CD4-positive, alpha-beta T cell treated with Interleukin-4 for 4 hours (primary cell): ENCODE measurements around the gene IL24.
A peak's percentile ranks its signal among the peaks of the same experiment; 100 is the strongest.

Experiments
- DNase-seq: peaks from one replicate; pipeline ENCODE4 v3.0.0-alpha.2; 2020

IL24 gene

DNA sequence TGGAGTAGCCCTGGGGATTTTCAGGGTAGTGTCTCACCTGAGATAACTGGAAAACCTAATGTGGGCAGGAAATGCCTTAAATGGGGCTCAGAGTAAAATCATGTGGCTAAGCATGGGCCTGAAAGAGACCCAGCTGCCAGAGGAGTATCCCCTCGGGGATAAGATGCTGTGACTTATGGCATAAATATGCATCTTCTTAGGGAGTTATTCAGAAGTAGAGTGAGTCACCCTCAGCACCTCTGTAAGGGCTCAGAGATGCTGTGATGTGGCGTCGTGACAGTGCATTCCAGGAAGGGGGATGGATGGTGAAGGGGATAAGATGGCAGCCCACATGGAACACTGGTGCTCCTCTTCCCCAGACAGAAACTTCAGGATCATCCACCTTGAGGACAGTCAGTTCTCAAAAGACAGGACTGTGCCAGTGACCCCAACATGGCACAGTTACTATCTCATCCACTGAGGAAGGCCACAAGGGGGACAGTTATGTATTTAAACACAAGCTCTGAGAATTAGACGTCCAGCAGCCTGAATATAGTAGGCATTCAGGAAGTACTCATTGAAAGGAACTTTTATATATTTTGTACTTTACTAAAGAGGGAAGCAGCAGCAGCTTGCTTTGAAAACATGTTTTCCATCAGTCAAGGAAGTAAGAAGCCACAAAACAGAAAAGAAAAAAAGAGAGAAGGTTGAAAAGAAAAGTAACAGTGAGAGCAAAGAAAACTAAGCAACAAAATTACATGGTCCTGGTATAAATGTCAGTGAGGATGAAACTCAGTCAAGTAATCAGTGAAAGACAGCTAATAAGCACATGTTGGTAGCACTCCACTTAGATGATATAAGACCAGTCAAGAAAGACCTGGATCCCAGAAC lies 8.3 kb downstream of the IL24 start:
- DNase-seq = peak; percentile 62

DNA sequence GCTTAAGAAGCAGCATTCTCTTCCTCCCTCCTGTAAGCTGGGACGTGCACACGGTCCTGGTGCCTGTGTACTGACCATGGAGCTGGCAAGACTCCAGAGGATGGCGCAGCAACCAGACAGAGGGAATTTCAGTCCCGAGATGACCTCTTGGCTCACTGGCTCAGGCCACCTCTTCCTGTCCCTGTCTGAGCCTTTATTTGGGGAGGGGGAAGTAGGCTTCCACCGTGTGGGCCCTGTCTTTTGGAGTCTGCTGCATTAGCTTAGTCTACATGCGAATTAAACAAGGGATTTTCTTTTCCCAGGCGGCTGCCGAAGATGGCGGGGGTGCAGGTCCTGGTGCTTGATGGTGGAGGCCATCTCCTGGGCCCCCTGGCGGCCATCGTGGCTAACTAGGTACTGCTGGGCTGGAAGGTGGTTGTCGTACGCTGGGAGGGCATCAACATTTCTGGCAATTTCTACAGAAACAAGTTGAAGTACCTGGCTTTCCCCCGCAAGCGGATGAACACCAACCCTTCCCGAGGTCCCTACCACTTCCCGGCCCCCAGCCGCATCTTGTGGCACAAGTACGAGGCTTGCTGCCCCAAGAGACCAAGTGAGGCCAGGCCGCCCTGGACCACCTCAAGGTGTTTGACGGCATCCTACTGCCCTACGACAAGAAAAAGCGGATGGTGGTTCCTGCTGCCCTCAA lies 10.2 kb downstream of the IL24 start:
- no peak for DNase-seq

DNA sequence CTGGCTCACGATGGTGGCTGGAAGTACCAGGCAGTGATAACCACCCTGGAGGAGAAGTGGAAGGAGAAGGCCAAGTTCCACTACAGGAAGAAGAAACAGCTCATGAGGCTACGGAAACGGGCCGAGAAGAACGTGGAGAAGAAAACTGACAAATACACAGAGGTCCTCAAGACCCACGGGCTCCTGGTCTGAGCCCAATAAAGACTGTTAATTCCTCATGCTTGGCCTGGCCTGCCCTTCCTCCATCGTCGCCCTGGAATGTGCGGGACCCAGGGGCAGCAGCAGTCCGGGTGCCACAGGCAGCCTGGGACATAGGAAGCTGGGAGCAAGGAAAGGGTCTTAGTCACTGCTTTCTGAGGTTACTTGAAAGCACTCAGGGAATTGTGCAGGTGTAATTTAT lies 10.8 kb downstream of the IL24 start:
- DNase-seq = no peak

DNA sequence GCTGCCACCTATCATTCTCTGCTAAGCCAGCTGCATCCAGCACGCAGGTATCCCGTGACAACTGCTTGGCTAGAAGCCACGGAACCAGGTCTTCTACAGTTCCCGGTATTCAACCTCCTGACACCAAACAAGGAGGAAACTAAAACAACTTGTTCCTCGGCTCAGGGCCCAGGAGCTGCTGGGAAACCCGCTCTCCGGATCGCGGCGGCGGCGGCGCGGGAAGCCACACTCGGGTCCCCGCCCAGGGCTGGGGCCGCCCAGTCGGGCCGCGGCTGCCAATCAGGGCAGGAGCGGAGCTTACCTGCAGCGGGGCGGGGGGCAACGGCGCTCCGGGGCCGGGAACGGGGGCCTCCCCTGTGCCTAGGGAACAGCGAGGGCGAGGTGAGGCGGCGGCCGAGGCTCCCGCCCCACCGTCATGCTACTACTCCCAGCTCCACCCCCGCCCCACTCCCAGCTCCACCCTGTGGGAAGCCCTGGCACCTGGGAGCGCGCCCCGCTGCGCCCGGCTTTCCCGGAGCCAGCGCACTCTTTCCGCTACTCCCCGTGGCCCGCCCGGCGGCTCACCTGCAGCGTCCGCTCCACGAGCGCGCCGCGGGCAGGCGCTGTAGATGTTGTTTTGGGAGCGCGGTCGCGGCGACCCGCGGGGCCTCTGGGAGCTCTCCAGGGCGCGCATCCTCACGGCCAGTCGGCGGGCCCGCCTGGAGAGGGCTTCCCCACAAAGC lies 12.1 kb downstream of the IL24 start:
- no peak for DNase-seq

DNA sequence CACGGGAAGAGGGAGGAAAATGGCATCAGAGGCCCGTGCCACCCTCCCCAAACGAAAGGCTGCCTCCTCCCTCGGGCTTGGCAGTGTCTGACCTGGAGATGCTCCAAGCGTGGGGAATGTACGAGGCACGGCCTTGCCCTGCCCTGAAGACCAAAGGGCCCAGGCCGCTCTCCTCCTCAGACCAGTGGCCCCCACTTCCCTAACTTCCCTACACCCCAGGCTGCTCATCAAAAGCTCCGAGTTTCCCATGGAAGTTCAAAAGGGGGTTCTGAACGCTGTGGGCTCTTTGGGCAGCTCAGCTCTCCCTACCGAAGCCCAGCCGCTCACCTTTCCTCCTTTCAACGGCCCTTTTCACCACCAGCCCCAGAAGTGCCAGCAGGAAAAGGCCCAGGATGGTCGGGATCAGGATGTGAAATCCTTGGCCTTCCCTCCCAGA lies 12.7 kb downstream of the IL24 start:
- no peak for DNase-seq

DNA sequence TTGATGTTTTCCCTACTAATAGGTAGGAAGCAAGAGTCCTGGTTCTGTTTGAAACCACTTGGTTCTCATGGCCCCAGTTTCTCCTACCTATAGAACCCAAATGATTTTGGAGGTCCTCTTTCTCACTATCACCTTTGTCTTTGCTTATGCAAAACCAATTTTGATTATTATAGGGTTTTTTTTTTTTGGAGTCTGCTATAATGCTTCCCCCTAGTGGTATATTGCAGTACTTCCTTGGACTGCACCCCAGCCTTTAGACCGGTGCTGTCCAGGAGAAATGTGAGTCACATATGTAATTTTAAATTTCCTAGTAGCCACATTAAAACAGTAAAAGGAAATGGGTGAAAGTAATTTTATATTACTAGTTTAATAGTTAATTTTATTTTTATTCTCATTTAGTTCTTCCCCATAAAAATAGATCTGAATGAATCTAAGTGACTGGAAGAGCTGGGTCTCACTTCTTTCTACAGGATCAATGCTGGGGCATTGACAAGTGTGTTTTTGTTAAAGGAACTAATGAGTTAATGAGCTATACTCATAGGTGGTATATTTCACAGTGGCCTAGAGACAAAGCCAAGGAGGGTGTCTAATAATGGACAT lies 13.9 kb downstream of the IL24 start:
- DNase-seq = peak; percentile 57

DNA sequence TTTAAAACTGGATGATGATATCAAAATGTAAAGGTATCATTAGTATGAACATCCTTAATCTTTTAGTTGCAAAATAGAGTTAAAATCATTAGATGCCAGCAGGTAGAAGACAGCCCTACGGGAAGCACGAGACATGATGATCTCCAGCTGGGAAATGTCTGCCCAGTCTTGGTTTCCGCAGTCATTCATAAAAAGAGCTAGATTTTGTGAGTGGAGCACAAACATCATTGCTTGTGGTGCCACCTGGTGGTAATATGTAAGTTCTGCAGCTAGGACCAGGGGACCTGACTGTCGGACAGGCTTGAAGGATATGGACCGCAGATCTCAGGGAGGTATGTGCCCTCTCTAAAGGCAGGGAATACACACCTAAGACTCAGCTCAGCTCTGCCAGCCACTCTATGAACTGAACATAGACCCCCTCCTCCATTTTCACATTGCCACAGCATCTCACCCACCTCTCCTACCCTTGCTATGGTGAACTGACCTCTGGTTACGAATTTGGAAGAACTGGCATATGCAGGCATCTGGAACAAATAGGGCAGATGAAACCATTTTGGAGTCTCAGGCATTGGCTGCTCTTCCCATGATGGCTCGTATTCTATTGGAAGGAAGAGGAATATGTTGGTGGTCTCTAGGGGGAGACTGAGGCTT lies 15.3 kb downstream of the IL24 start:
- DNase-seq = peak; percentile 75

DNA sequence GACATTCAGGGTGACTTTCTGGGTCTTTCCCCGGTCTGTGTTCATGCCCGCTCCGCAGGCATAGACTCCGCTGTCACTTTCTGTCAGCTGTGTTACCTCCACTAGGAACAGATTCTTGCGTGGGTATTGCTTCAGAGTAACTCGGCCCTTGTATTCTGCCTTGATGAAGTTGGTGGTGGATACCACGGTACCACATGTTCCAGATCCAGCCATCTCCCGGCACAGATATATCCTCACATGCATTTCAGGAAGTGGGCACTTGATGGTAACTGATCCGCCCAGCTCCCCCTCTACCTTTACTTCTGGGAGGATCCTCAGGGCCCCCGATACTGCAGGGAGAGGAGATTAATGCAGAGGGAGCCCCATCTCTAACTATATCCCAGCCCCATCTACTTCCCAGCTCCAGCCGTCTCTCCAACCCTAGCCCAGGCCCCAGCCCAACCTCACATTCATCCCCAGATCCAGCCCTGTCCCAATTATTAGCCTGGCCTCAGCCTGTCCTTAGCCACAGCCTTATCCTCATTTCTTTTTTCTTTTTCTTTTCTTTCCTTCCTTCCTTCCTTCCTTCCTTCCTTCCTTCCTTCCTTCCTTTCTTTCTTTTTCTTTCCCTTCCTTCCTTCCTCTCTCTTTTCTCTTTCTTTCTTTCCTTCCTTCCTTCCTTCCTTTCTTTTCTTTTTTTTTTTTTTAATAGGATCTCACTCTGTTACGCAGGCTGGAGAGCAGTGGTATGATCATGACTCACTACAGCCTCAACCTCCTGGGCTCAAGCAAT lies 16.7 kb downstream of the IL24 start:
- no peak for DNase-seq

DNA sequence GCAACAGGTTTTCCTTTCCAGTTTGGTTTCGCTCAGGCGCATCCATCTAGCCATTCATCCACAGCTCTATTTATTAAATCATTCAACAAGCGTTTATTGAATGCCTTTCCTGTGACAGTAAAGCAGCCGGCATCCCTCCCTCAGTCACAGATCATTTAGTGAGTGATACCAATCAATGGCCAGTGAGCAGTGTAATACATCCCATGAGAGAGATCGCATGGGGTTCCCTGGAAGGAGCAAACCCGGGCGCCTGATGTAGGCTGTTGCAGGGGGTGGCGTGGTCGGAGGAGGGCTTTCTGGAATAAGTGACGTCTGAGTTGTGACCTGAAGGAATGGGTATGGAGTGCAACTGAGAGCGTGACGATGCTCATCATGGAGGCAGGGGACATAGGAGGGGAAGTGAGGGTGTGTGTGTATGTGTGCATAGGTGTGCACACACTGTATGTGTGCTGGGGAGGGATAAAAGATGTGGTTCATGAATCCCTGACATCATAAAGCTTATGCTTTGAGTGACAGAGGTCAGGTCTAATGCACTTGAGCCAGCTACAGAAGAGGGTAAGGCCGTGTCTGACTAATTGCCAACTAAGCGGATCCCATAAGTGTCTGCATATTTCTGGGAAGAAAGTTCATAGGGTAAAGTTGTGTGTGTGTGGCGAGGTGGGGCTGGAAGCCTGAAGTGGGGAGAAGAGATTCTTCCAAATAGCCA lies 17.9 kb downstream of the IL24 start:
- no peak for DNase-seq

DNA sequence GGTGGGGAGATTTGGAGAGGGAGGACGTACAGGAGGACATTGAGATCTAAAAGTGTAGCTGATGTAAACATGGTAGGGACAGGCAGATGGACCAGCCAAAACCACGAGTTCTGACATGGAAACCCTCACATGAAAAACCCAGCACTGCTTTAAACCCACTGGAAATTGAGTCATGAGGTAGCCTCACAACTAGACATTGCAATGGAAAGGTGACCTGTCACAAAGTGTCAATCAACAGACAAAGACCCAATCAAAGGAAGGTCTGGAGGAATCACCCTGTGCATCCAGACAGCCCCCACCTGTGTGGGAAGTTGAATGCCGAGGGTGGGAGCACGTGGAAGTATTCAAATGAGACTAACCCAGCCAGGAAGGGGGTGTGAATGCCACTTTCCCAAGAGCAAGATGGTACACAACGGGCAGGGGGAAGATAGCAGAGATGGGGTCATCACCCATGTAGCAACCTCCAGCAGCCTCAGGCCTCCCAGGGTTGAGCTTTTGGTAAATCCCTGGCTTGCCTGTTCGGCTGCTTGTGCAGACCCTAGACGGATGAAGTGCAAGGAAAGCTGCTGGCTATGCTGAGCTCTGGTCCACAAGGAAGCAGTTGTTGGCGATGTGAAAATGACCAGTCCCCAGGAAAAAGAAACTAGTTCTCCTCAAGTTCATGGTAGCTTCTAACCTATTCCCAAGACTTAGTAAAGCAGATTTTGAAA lies 18.9 kb downstream of the IL24 start:
- DNase-seq = no peak

DNA sequence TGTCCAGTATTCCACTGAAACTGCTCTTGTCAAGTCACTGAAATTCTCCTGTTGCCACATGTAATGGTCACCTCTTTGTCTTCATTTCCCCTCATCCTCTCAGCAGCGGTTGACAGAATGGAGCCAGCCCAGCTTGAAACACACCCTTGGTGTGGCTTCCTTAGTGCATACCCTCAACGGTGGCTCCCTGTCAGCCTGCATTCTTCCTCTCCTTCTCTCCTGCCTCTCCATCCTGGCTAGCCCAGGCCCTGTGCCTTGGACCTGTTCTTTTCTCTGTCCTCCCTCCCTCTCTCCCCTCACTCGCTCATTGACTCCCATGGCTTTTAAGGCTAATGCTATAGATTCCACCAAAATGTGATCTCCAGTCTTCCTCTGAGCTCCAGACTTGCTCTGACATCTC lies 20.8 kb downstream of the IL24 start:
- no peak for DNase-seq

DNA sequence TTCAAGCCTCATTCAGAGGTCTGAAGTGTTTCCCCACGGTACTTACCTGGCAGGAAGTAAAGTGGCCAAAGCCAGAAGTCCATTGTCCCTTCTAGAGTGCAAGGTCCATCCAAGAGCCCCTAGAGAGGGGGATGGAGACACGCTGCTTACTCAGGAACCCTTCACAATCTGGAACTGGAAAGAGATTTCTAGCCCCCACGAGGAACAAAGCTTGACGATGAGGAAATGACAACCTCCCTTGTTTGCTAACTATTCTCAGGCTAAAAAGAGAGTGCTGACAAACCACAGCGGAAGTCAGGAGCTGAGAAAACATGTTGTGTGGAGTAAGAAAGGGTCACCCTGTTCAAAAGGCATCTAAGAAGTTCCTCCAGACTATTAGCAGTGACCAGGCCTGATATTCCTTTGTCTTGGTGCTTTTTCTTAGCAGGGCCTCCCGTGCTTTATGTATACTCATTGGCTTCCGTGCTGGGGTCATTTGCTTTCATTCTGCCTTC lies 24.6 kb downstream of the IL24 start, which contains the start of gene FCMR:
Gene FCMR, minus strand, starts transcription at position 170 of the 494 bp plus-strand sequence. Its CDS starts 87 bp downstream, at position 83.
- DNase-seq = peak; percentile 76

DNA sequence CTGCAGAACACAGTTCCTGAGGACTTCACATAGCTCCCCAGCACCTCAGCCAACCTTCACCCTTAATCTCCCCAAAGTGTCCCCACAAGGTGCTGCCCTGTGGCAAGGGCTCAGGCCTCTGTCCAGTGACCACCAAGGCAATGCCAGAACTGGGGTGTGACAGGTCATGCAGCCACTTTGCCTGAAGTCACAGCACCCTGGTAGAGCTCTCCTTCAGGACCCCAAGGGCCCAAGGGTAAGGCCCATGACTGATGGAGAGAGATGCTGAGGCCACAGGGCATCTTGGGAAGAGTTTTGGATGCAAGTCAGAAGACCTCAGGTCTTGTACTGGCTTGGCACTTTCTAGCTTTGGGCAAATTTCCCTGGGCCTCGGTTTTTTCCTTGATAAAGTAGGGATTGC lies 25.3 kb downstream of the IL24 start:
- no peak for DNase-seq

DNA sequence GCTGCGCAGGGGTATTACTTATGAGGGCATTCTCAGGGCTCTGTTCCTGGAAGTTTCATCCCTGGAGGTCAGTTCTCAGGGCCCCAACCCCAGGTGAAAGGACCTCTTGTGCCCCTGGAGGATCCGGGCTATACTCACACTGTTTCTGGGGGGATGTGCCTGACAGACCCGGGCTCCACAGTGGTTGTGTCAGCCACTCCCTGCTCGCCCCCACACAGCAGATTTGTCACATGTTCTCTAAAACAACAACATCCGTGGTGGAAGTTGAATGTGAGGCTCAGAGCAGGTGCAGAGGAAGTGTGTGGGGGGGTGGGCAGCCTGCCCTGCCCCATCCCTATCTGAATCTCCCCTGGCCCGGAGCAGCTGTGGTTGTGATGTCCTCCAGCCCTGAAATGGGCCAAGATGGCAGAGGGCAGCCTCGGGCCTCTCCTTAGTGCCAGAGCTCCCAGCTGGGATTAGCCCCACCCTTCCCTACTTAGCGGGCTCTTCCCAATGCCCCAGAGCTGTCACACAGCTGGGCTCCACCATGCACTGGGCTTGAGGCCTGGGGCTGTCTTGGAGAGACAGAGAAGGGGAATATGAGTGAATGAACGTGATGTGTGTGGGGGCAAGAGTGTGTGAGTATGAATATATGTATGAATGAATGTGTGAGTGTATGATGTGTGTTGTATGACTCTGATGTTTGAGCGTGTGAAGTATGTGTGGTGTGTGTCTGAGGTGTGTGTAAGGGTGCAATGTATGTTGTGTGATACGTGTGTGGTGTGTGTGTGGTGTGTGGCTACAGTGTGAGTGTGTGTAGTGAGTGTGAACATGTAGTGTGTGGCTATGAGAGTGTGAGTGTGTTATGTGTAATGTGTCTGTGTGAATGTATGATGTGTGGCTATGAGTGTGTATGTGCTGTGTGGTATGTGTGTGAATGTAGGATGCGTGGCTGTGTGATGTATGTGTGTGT lies 26.0 kb downstream of the IL24 start:
- peak; percentile 83 for DNase-seq

DNA sequence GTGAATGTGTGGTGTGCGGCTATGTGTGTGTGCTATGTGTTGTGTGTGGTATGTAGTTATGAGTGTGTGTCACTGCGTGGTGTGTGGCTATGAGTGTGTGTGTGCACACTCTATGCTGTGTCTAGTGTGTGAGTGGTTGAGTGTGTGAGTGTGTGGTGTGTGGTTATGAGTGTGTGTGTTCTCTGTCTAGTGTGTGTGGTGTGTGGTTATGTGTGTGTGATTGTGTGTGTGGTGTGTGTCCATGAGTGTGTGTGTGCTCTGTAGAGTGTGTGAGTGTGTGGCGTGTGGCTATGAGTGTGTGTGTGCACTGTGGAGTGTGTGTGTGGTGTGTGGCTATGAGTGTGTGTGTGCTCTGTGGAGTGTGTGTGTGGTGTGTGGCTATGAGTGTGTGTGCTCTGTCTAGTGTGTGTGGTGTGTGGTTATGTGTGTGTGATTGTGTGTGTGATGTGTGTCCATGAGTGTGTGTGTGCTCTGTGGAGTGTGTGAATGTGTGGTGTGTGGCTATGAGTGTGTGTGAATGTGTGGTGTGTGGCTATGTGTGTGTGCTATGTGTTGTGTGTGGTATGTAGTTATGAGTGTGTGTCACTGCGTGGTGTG lies 26.8 kb downstream of the IL24 start:
- peak; percentile 36 for DNase-seq

DNA sequence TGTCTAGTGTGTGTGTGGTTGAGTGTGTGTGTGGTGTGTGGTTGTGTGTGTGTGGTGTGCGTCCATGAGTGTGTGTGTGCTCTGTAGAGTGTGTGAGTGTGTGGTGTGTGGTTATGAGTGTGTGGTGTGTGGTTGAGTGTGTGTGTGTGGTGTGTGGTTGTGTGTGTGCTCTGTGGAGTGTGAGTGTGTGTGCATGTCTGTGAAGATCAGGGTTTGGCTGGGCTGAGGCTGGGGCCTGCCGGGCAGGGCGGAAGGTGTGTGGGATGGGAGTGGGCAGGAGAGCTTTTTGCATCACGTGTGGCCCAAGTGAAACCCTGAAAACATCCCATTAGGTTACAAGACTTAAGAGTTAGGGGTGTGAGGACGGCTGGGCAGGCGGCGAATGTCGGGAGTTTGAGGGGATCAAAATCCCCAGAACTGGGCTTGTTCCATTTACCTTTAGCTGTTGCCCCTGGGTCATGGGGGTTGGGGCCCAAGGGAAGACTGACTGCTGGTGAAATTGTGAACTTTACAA lies 27.4 kb downstream of the IL24 start:
- DNase-seq = no peak

DNA sequence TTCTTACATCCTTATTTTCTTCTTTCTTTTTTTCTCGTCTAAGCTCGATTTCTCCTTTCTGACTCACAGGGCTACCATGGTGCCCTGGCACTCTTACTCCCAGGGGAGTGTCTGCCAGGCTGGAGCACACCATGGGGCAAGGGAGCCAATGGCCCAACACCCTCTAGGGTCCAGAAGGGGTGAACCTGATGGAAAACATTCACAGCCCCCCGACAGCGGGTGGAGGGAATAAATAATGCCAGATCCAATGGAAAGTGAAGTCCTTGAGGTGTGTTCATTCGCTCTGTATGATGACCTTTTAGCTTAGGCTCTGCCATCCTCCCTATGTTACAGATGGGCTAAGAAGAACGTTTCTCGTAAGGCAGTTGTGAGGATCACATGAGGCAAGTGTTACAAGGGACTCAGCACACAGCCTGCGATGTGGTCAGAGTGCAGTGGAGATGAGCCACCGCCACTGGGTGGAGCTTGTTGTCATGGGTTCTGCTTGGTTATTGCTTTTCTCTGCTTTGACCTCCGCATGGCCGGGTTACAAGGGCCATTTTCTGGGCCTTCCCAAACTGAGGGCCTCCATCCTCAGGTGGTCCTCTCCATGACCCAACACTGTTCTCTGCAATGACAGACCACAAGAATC lies 28.0 kb downstream of the IL24 start:
- peak; percentile 80 for DNase-seq

DNA sequence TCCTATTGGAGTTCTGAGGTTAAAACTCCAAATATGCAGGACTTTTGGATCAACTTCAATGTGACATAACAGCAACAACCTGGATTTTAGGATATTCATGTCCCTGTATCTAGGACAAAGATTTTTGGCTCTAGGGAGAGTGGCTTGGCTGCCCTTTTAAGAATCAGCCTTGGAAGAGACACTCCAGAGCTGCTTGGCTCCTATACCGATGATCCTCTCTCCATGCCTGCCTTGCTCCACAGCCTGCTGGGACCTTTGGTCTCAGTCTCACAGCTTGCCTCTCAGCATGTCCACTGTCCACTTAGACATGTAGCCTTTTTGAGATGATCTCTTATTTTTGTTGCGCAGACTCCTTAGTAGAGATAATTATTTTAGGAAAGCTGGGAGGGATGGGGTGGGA lies 29.0 kb downstream of the IL24 start:
- no peak for DNase-seq
